ENCODE data around the gene PRELID1.

The PRELID1 gene

GRCh38 chr5:177351392-177352329, 48.1 kb downstream of the PRELID1 start, which contains the start of gene LMAN2:
LMAN2 (minus strand) TSS chr5:177351668; CDS start chr5:177351647, 21 bp downstream.
- intact Hi-C loops (cut with DNase I), result loop anchor here (5.0 kb wide), 1 partner anchor 49 kb away; the partner anchor contains the start of genes PRELID1 and RAB24

DNA sequence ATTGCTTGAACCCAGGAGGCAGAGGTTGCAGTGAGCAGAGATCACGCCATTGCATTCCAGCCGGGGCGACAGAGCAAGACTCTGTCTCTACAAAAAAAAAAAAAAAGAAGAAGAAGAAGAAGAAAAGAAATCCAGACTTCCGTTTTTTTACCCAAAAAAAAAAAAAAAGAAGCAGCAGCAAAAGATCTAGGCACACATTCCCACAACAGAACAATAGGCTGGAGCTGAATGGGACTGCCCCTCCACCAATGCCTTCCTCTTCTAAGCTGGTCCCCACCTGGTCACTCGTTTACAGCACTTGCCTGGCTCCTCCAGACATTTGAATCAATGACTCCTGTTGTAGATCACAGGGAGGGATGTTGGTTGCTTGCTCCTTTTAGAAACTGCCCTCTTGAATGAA, 49.5 kb downstream of the PRELID1 start:
- intact Hi-C loops (cut with DNase I), result loop anchor here (5.0 kb wide), 1 partner anchor 51 kb away; the partner anchor contains the start of genes PRELID1 and RAB24
- peak in 1 of 10 donors; percentile 21 for DNase-seq

More at GRCh38 chr5:177351392-177352329, 48.1 kb downstream of the PRELID1 start, which contains the start of gene LMAN2:
- peak; percentile 91 to 99 (median 95) for DNase-seq

- intact Hi-C loops (cut with DNase I), result loop anchor here (5.0 kb wide), 1 partner anchor 52 kb away; the partner anchor contains the start of genes PRELID1 and RAB24
- peak in 1 of 10 donors; percentile 5 for DNase-seq
Measured at GRCh38 chr5:177354256-177354655, 50.7 kb downstream of the PRELID1 start.

DNA sequence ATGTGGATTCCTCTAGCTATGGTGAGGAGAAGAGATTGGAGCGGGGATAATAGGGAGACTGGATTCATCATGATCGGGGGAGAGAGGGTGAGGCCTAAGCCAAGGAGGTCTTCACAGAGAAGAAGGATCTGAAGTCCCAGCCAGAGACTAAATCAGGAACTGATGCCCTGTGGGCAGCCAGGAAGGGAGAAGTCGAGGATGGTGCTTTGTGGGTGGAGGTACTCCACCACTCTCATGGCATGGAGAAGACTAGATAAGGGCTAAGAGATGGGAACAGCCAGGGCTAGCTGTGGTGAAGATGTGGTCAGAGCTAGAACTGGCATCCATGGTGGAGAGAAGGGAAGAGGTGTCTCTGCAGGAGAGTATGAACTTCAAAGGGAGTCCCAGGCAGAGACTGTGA, 51.1 kb downstream of the PRELID1 start:
- intact Hi-C loops (cut with DNase I), result loop anchor here (5.0 kb wide), 1 partner anchor 52 kb away; the partner anchor contains the start of genes PRELID1 and RAB24
- peak in 1 of 10 donors; percentile 4 for DNase-seq

DNA sequence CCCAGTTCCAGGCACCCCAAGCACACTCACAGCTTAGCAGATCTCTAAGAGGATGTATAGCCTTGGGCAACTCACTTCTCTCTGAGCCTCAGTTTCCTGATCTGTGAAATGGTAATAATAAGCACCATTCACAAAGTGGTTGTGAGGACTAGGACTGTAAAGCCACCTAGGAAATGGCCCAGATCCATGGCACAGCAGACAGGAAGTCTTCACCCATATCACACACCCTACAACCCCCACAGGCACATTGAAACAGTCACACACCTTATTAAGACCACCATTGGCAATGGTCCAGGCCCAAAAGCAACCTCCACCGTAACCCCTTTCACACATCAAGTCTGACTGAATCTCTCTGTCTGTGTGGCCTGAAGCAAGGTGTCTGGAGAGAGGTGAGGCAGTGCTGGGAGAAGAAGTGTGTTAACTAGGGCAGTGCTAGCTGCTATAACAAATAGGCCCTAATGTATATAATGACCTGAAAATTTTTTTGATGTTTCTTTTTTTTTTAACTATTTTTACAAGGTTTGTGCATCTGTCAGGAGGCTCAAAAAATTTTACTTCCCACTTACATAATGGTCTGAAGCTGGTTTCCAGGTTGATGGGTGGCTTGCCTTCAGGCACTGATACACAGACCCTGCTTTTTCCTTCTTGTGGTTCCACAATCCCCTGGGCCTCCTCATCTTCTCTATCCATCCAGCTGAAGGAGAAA, 51.7 kb downstream of the PRELID1 start:
- DNase-seq, result peak in 1 of 10 donors; percentile 2
- intact Hi-C loops (cut with DNase I), result no loop called here

GRCh38 chr5:177355868-177356168, 52.2 kb downstream of the PRELID1 start:
- peak in 1 of 10 donors; percentile 18 for DNase-seq
- intact Hi-C loops (cut with DNase I), result no loop called here
